ENCODE data around the gene FRMD5.

Gene FRMD5

GRCh38 chr15:43915631-43916325, 279.3 kb downstream of the FRMD5 start:
- Histone ChIP-seq H3K4me3 (ENCODE audit: insufficient read depth, low read depth, low read length, poor library complexity, severe bottlenecking) (no peak overlapping the region), H3K36me3 (ENCODE audit: control insufficient read depth, insufficient read depth, low read length) (no peaks in the 10 kb centered on the region), H3K27ac (ENCODE audit: insufficient read depth, low read length, poor library complexity, severe bottlenecking) (no peak overlapping the region), H3K27me3 (replicated peaks; ENCODE audit: control insufficient read depth, insufficient read depth, low read length, poor library complexity, severe bottlenecking) (no peaks in the 10 kb centered on the region), H3K9me3 (ENCODE audit: control insufficient read depth, low read length) (no peaks in the 10 kb centered on the region), H3K4me1 (ENCODE audit: control insufficient read depth, insufficient read depth, low read length, poor library complexity, severe bottlenecking) (no peaks in the 10 kb centered on the region)
- no peak for DNase-seq

- no peak for DNase-seq
- Histone ChIP-seq H3K9me3 (ENCODE audit: control insufficient read depth, low read length) (no peaks in the 10 kb centered on the region), H3K4me3 (ENCODE audit: insufficient read depth, low read depth, low read length, poor library complexity, severe bottlenecking) (no peak overlapping the region), H3K4me1 (ENCODE audit: control insufficient read depth, insufficient read depth, low read length, poor library complexity, severe bottlenecking) (no peaks in the 10 kb centered on the region), H3K36me3 (ENCODE audit: control insufficient read depth, insufficient read depth, low read length) (no peaks in the 10 kb centered on the region), H3K27ac (ENCODE audit: insufficient read depth, low read length, poor library complexity, severe bottlenecking) (no peak overlapping the region), H3K27me3 (replicated peaks; ENCODE audit: control insufficient read depth, insufficient read depth, low read length, poor library complexity, severe bottlenecking) (no peaks in the 10 kb centered on the region)
These were observed 281.1 kb downstream of the FRMD5 start for GRCh38 chr15:43913941-43914340.

- no peak for DNase-seq
These were observed 281.9 kb downstream of the FRMD5 start for GRCh38 chr15:43913026-43913780.

GRCh38 chr15:43912208-43912607, 282.9 kb downstream of the FRMD5 start:
- Histone ChIP-seq H3K27ac (ENCODE audit: insufficient read depth, low read length, poor library complexity, severe bottlenecking) (no peak overlapping the region), H3K4me1 (ENCODE audit: control insufficient read depth, insufficient read depth, low read length, poor library complexity, severe bottlenecking) (no peaks in the 10 kb centered on the region)
- no peak for DNase-seq

More at GRCh38 chr15:43913026-43913780, 281.9 kb downstream of the FRMD5 start:
- Histone ChIP-seq H3K4me3 (ENCODE audit: insufficient read depth, low read depth, low read length, poor library complexity, severe bottlenecking) (no peak overlapping the region), H3K27me3 (replicated peaks; ENCODE audit: control insufficient read depth, insufficient read depth, low read length, poor library complexity, severe bottlenecking) (no peaks in the 10 kb centered on the region), H3K36me3 (ENCODE audit: control insufficient read depth, insufficient read depth, low read length) (no peaks in the 10 kb centered on the region), H3K27ac (ENCODE audit: insufficient read depth, low read length, poor library complexity, severe bottlenecking) (no peak overlapping the region), H3K9me3 (ENCODE audit: control insufficient read depth, low read length) (no peaks in the 10 kb centered on the region), H3K4me1 (ENCODE audit: control insufficient read depth, insufficient read depth, low read length, poor library complexity, severe bottlenecking) (no peaks in the 10 kb centered on the region)

GRCh38 chr15:43911235-43911781, 283.8 kb downstream of the FRMD5 start:
- DNase-seq, result no peak
- Histone ChIP-seq H3K4me1 (ENCODE audit: control insufficient read depth, insufficient read depth, low read length, poor library complexity, severe bottlenecking) (no peaks in the 10 kb centered on the region), H3K27ac (ENCODE audit: insufficient read depth, low read length, poor library complexity, severe bottlenecking) (no peak overlapping the region), H3K36me3 (ENCODE audit: control insufficient read depth, insufficient read depth, low read length) (no peaks in the 10 kb centered on the region), H3K4me3 (ENCODE audit: insufficient read depth, low read depth, low read length, poor library complexity, severe bottlenecking) (no peak overlapping the region), H3K27me3 (replicated peaks; ENCODE audit: control insufficient read depth, insufficient read depth, low read length, poor library complexity, severe bottlenecking) (no peaks in the 10 kb centered on the region), H3K9me3 (ENCODE audit: control insufficient read depth, low read length) (no peaks in the 10 kb centered on the region)

More at GRCh38 chr15:43912208-43912607, 282.9 kb downstream of the FRMD5 start:
- Histone ChIP-seq H3K9me3 (ENCODE audit: control insufficient read depth, low read length) (no peaks in the 10 kb centered on the region), H3K27me3 (replicated peaks; ENCODE audit: control insufficient read depth, insufficient read depth, low read length, poor library complexity, severe bottlenecking) (no peaks in the 10 kb centered on the region), H3K36me3 (ENCODE audit: control insufficient read depth, insufficient read depth, low read length) (no peaks in the 10 kb centered on the region), H3K4me3 (ENCODE audit: insufficient read depth, low read depth, low read length, poor library complexity, severe bottlenecking) (no peak overlapping the region)

- DNase-seq, result no peak
- Histone ChIP-seq H3K27me3 (replicated peaks; ENCODE audit: control insufficient read depth, insufficient read depth, low read length, poor library complexity, severe bottlenecking) (no peaks in the 10 kb centered on the region), H3K4me1 (ENCODE audit: control insufficient read depth, insufficient read depth, low read length, poor library complexity, severe bottlenecking) (peaks cover 3% of the 10 kb centered on the region), H3K4me3 (ENCODE audit: insufficient read depth, low read depth, low read length, poor library complexity, severe bottlenecking) (no peak overlapping the region), H3K9me3 (ENCODE audit: control insufficient read depth, low read length) (no peaks in the 10 kb centered on the region), H3K36me3 (ENCODE audit: control insufficient read depth, insufficient read depth, low read length) (no peaks in the 10 kb centered on the region), H3K27ac (ENCODE audit: insufficient read depth, low read length, poor library complexity, severe bottlenecking) (no peak overlapping the region)
These were observed 286.5 kb downstream of the FRMD5 start for GRCh38 chr15:43908516-43909050.

- Histone ChIP-seq H3K27me3 (replicated peaks; ENCODE audit: control insufficient read depth, insufficient read depth, low read length, poor library complexity, severe bottlenecking) (no peaks in the 10 kb centered on the region), H3K36me3 (ENCODE audit: control insufficient read depth, insufficient read depth, low read length) (no peaks in the 10 kb centered on the region), H3K4me3 (ENCODE audit: insufficient read depth, low read depth, low read length, poor library complexity, severe bottlenecking) (no peak overlapping the region), H3K4me1 (ENCODE audit: control insufficient read depth, insufficient read depth, low read length, poor library complexity, severe bottlenecking) (peaks cover 3% of the 10 kb centered on the region), H3K9me3 (ENCODE audit: control insufficient read depth, low read length) (no peaks in the 10 kb centered on the region), H3K27ac (ENCODE audit: insufficient read depth, low read length, poor library complexity, severe bottlenecking) (no peak overlapping the region)
- no peak for DNase-seq
These were observed 289.3 kb downstream of the FRMD5 start for GRCh38 chr15:43905755-43906154.

GRCh38 chr15:43903864-43904290, 291.2 kb downstream of the FRMD5 start:
- no peak overlapping the region for H3K27ac ChIP-seq (ENCODE audit: insufficient read depth, low read length, poor library complexity, severe bottlenecking)
- no peaks in the 10 kb centered on the region for H3K27me3 ChIP-seq (replicated peaks; ENCODE audit: control insufficient read depth, insufficient read depth, low read length, poor library complexity, severe bottlenecking)
- H3K36me3 ChIP-seq (ENCODE audit: control insufficient read depth, insufficient read depth, low read length), result no peaks in the 10 kb centered on the region
- H3K4me3 ChIP-seq (ENCODE audit: insufficient read depth, low read depth, low read length, poor library complexity, severe bottlenecking), result no peak overlapping the region
- H3K9me3 ChIP-seq (ENCODE audit: control insufficient read depth, low read length), result no peaks in the 10 kb centered on the region
- peak; percentile 2 to 27 (median 9) for DNase-seq
- H3K4me1 ChIP-seq (ENCODE audit: control insufficient read depth, insufficient read depth, low read length, poor library complexity, severe bottlenecking), result peaks cover 3% of the 10 kb centered on the region

GRCh38 chr15:43901495-43901894, 293.6 kb downstream of the FRMD5 start:
- H3K27me3 ChIP-seq (replicated peaks; ENCODE audit: control insufficient read depth, insufficient read depth, low read length, poor library complexity, severe bottlenecking), result no peaks in the 10 kb centered on the region
- no peaks in the 10 kb centered on the region for H3K36me3 ChIP-seq (ENCODE audit: control insufficient read depth, insufficient read depth, low read length)
- no peaks in the 10 kb centered on the region for H3K9me3 ChIP-seq (ENCODE audit: control insufficient read depth, low read length)
- DNase-seq, result no peak
- no peak overlapping the region for H3K4me3 ChIP-seq (ENCODE audit: insufficient read depth, low read depth, low read length, poor library complexity, severe bottlenecking)
- H3K4me1 ChIP-seq (ENCODE audit: control insufficient read depth, insufficient read depth, low read length, poor library complexity, severe bottlenecking), result peaks cover 3% of the 10 kb centered on the region
- H3K27ac ChIP-seq (ENCODE audit: insufficient read depth, low read length, poor library complexity, severe bottlenecking), result no peak overlapping the region

GRCh38 chr15:43900996-43901395, 294.1 kb downstream of the FRMD5 start:
- DNase-seq, result no peak
- no peaks in the 10 kb centered on the region for H3K27me3 ChIP-seq (replicated peaks; ENCODE audit: control insufficient read depth, insufficient read depth, low read length, poor library complexity, severe bottlenecking)
- no peak overlapping the region for H3K4me3 ChIP-seq (ENCODE audit: insufficient read depth, low read depth, low read length, poor library complexity, severe bottlenecking)

More at GRCh38 chr15:43900996-43901395, 294.1 kb downstream of the FRMD5 start:
- Histone ChIP-seq H3K9me3 (ENCODE audit: control insufficient read depth, low read length) (no peaks in the 10 kb centered on the region), H3K4me1 (ENCODE audit: control insufficient read depth, insufficient read depth, low read length, poor library complexity, severe bottlenecking) (peaks cover 3% of the 10 kb centered on the region), H3K27ac (ENCODE audit: insufficient read depth, low read length, poor library complexity, severe bottlenecking) (no peak overlapping the region), H3K36me3 (ENCODE audit: control insufficient read depth, insufficient read depth, low read length) (no peaks in the 10 kb centered on the region)
